HG02610 (cell line): Measurements from ENCODE around the gene MMP17.

Experiments
- ATAC-seq: cut with Tn5 transposase; IDR thresholded peaks from one replicate; pipeline ENCODE4 v1.9.1; 2021; ENCODE audit warnings: mild to moderate bottlenecking, moderate library complexity; ENCODE audit not compliant: unreplicated experiment

The MMP17 gene

GRCh38 chr12:131829791-131830334, 1.7 kb downstream of the MMP17 start:
- ATAC-seq = no peak

GRCh38 chr12:131830335-131830913, 2.2 kb downstream of the MMP17 start:
- no peak for ATAC-seq

GRCh38 chr12:131830914-131831571, 2.9 kb downstream of the MMP17 start:
- ATAC-seq = no peak

- ATAC-seq = no peak
These were observed 3.4 kb downstream of the MMP17 start for GRCh38 chr12:131831635-131832041.

GRCh38 chr12:131832321-131833231, 4.4 kb downstream of the MMP17 start:
- ATAC-seq = no peak

- ATAC-seq = no peak
These were observed 5.2 kb downstream of the MMP17 start for GRCh38 chr12:131833288-131833895.

- no peak for ATAC-seq
These were observed 5.9 kb downstream of the MMP17 start for GRCh38 chr12:131833896-131834641.

GRCh38 chr12:131834798-131835615, 6.8 kb downstream of the MMP17 start:
- ATAC-seq = no peak

- no peak for ATAC-seq
These were observed 7.5 kb downstream of the MMP17 start for GRCh38 chr12:131835616-131836171.

GRCh38 chr12:131836193-131836592, 8.0 kb downstream of the MMP17 start:
- no peak for ATAC-seq

GRCh38 chr12:131836714-131837397, 8.7 kb downstream of the MMP17 start:
- ATAC-seq = no peak

- no peak for ATAC-seq
These were observed 12.6 kb downstream of the MMP17 start for GRCh38 chr12:131840643-131841416.

GRCh38 chr12:131841547-131841946, 13.4 kb downstream of the MMP17 start:
- ATAC-seq = no peak

GRCh38 chr12:131842169-131842568, 14.0 kb downstream of the MMP17 start:
- no peak for ATAC-seq

GRCh38 chr12:131843527-131843926, 15.3 kb downstream of the MMP17 start:
- ATAC-seq = no peak

GRCh38 chr12:131844140-131844539, 15.9 kb downstream of the MMP17 start:
- ATAC-seq = no peak

GRCh38 chr12:131844656-131845055, 16.5 kb downstream of the MMP17 start:
- ATAC-seq = no peak

- ATAC-seq = no peak
These were observed 16.9 kb downstream of the MMP17 start for GRCh38 chr12:131845121-131845520.
